Osteoblast (primary cell): Measurements from ENCODE around the gene VLDLR. TPM values are rescaled to one million over a fixed set of nuclear protein-coding genes. Genes with fewer than 3 reads are reported as not detected.

Experiments used
- DNase-seq: peaks from one replicate; pipeline ENCODE4 v3.0.0; 2011; ENCODE audit warnings: low spot score, mixed read lengths; ENCODE audit not compliant: insufficient read length; ENCODE audit errors: missing footprints
- H2AFZ ChIP-seq: 2 replicates; pipeline ENCODE4 v1.6.0; 2011; ENCODE audit warnings: mild to moderate bottlenecking, low read length
- H3K27ac ChIP-seq: 2 replicates; pipeline ENCODE4 v1.5.1; 2011; ENCODE audit warnings: mild to moderate bottlenecking, low read depth, low read length, moderate library complexity
- H3K27me3 ChIP-seq: 2 replicates; pipeline ENCODE4 v1.6.0; 2012; ENCODE audit warnings: mild to moderate bottlenecking, control low read depth, inconsistent platforms, low read length, moderate library complexity; ENCODE audit not compliant: insufficient read depth
- H3K36me3 ChIP-seq: 2 replicates; pipeline ENCODE4 v1.5.1; 2011; ENCODE audit warnings: mild to moderate bottlenecking, low read length, control low read depth, moderate library complexity; ENCODE audit not compliant: insufficient read depth
- H3K4me1 ChIP-seq: 2 replicates; pipeline ENCODE4 v1.5.1; 2011; ENCODE audit warnings: mild to moderate bottlenecking, low read length, control low read depth, moderate library complexity; ENCODE audit not compliant: insufficient read depth
- H3K4me2 ChIP-seq: 2 replicates; pipeline ENCODE4 v1.6.0; 2011; ENCODE audit warnings: mild to moderate bottlenecking, low read length; ENCODE audit not compliant: insufficient read depth
- H3K4me3 ChIP-seq: fragments of 200-600 bp; sonication (generic); 3 replicates; pipeline ENCODE4 v1.5.1; 2012; ENCODE audit warnings: mild to moderate bottlenecking, low read length, inconsistent platforms; ENCODE audit not compliant: insufficient read depth
- H3K79me2 ChIP-seq: 2 replicates; pipeline ENCODE4 v1.6.0; 2012; ENCODE audit warnings: mild to moderate bottlenecking, low read length, control low read depth, inconsistent platforms; ENCODE audit not compliant: insufficient read depth
- H3K9me3 ChIP-seq: 2 replicates; pipeline ENCODE4 v1.5.1; 2011; ENCODE audit warnings: low read depth, low read length, control low read depth
- H4K20me1 ChIP-seq: 2 replicates; pipeline ENCODE4 v1.6.0; 2012; ENCODE audit warnings: mild to moderate bottlenecking, low read length, control low read depth; ENCODE audit not compliant: insufficient read depth
- total RNA-seq: library from RNA; depleted of rRNA; stranded (reverse); fragments of >200 nt; gene quantifications from 2 replicates; pipeline ENCODE4 v1.2.3, GENCODE V29; 2012
- TF ChIP-seq, protein P1 (sequence below): IDR thresholded peaks from 2 replicates; pipeline ENCODE4 v1.5.1; 2011; ENCODE audit warnings: mild to moderate bottlenecking, low read depth, low read length, moderate library complexity; ENCODE audit errors: extremely low read depth

VLDLR gene
- total RNA-seq, 1 donor: 10.1 TPM

DNA sequence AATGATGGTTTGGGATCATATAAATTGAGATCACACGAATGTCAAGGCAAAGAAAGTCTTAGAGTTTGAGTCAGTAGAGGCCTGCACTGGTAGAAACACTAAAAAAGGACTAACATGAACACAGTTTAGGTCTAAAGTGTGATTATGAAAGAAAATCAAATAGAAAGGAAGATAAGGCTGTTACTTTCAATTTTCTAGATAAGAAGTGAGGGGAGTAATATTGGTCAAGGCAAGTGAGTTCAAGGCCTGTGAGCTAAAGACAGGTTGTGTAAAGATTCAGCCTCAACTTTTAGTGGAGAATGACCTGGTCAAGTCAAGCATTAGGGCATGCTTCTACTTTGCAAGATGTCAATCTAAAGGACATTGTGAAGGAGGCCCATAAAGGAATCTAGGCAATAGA lies 19.0 kb downstream of the VLDLR start:
- no peaks in the 10 kb centered on the region for H3K27me3 ChIP-seq
- no peaks in the 10 kb centered on the region for H3K79me2 ChIP-seq
- H3K36me3 ChIP-seq: no peaks in the 10 kb centered on the region
- TF ChIP-seq, protein P1, sequence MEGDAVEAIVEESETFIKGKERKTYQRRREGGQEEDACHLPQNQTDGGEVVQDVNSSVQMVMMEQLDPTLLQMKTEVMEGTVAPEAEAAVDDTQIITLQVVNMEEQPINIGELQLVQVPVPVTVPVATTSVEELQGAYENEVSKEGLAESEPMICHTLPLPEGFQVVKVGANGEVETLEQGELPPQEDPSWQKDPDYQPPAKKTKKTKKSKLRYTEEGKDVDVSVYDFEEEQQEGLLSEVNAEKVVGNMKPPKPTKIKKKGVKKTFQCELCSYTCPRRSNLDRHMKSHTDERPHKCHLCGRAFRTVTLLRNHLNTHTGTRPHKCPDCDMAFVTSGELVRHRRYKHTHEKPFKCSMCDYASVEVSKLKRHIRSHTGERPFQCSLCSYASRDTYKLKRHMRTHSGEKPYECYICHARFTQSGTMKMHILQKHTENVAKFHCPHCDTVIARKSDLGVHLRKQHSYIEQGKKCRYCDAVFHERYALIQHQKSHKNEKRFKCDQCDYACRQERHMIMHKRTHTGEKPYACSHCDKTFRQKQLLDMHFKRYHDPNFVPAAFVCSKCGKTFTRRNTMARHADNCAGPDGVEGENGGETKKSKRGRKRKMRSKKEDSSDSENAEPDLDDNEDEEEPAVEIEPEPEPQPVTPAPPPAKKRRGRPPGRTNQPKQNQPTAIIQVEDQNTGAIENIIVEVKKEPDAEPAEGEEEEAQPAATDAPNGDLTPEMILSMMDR: no peak
- H3K4me3 ChIP-seq: no peak overlapping the region
- no peaks in the 10 kb centered on the region for H3K4me1 ChIP-seq
- no peak overlapping the region for H2AFZ ChIP-seq
- no peaks in the 10 kb centered on the region for H4K20me1 ChIP-seq
- no peaks in the 10 kb centered on the region for H3K9me3 ChIP-seq
- DNase-seq: no peak
- no peak overlapping the region for H3K4me2 ChIP-seq
- H3K27ac ChIP-seq: no peak overlapping the region

DNA sequence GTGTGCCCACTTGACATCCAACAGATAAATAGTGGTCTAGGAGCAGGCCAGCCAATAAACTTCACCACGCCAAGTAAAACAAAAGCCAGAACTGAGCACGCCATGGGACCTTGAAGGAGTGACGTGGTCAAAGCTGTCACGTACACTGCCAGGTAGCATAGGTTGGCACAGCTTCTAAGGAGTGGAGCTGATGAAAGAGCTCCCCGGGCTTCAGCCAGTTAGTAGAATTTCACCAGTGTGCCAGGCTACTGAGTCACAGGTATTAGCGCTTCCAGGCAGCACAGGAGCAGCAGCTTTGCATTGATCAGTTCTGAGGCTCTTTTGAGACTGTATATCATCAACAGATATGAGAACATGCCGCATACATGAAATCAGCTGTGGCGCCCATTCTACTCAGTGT lies 19.4 kb downstream of the VLDLR start:
- no peaks in the 10 kb centered on the region for H3K27me3 ChIP-seq
- H3K4me2 ChIP-seq: no peak overlapping the region
- no peaks in the 10 kb centered on the region for H3K9me3 ChIP-seq
- TF ChIP-seq, protein P1: no peak
- H3K4me1 ChIP-seq: no peaks in the 10 kb centered on the region
- H4K20me1 ChIP-seq: no peaks in the 10 kb centered on the region
- H3K36me3 ChIP-seq: no peaks in the 10 kb centered on the region
- H3K4me3 ChIP-seq: no peak overlapping the region
- no peaks in the 10 kb centered on the region for H3K79me2 ChIP-seq
- H3K27ac ChIP-seq: no peak overlapping the region
- no peak for DNase-seq
- H2AFZ ChIP-seq: no peak overlapping the region

DNA sequence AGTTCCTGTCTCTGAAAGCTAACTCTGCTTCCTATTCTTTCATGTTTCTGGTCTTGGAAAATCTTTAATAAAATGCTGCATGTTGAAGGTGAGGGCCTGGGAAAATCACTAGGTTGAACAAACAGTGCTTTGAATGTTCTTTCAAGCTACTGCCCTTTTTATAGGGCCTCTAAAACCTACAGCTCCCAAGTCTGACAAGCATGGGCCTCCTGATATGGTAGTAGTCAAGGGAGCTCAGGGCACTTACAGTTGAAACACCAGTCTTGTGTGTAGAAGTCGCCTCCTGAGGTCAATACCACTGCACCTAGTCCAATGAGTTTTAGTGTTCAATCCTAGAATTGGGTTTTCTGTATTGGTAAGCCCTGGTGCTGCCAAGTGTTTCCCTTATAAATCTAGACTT lies 20.5 kb downstream of the VLDLR start:
- TF ChIP-seq, protein P1: no peak
- Histone ChIP-seq H2AFZ (no peak overlapping the region), H4K20me1 (no peaks in the 10 kb centered on the region), H3K4me2 (no peak overlapping the region), H3K27ac (no peak overlapping the region), H3K27me3 (no peaks in the 10 kb centered on the region), H3K79me2 (no peaks in the 10 kb centered on the region), H3K4me1 (no peaks in the 10 kb centered on the region), H3K4me3 (no peak overlapping the region), H3K9me3 (no peaks in the 10 kb centered on the region), H3K36me3 (no peaks in the 10 kb centered on the region)
- no peak for DNase-seq

DNA sequence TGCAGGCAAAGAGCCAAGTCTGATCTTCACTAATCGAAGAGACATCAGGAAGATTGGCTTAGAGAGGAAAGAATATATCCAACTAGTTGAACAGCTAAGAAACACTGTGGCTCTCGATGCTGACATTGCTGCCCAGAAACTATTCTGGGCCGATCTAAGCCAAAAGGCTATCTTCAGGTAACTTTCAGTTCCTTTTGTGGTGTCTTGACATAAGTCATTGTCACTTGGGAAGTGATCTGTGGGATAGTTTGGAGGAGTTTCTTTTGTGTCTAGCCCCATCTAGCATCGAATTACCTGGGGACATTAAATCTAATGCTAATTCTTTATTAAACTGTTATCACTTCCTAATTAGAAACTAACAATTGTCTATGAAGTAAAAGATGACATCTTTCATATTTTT lies 24.0 kb downstream of the VLDLR start:
- H4K20me1 ChIP-seq: no peaks in the 10 kb centered on the region
- H3K27me3 ChIP-seq: no peaks in the 10 kb centered on the region
- no peaks in the 10 kb centered on the region for H3K36me3 ChIP-seq
- H3K4me1 ChIP-seq: no peaks in the 10 kb centered on the region
- DNase-seq: no peak
- H2AFZ ChIP-seq: no peak overlapping the region
- TF ChIP-seq, protein P1: no peak
- H3K4me2 ChIP-seq: no peak overlapping the region
- H3K79me2 ChIP-seq: no peaks in the 10 kb centered on the region
- no peaks in the 10 kb centered on the region for H3K9me3 ChIP-seq
- H3K27ac ChIP-seq: no peak overlapping the region
- no peak overlapping the region for H3K4me3 ChIP-seq
